GM18951 (cell line): ENCODE measurements around the gene DNAH12.

Source experiments
- POLR2A ChIP-seq: IDR thresholded peaks from 4 replicates; pipeline ENCODE4 v1.6.1; 2011; ENCODE audit warnings: mild to moderate bottlenecking; ENCODE audit not compliant: insufficient read length, insufficient read depth; ENCODE audit errors: extremely low read depth
- in situ Hi-C: fragments of 300-500 bp; cut with MboI; formaldehyde crosslinking; loops from one replicate; pipeline ENCODE4 v1.12.0; 2022; ENCODE audit warnings: low sequenced_read_pairs, mixed read lengths, inconsistent platforms; ENCODE audit not compliant: unreplicated experiment

The DNAH12 gene

DNA sequence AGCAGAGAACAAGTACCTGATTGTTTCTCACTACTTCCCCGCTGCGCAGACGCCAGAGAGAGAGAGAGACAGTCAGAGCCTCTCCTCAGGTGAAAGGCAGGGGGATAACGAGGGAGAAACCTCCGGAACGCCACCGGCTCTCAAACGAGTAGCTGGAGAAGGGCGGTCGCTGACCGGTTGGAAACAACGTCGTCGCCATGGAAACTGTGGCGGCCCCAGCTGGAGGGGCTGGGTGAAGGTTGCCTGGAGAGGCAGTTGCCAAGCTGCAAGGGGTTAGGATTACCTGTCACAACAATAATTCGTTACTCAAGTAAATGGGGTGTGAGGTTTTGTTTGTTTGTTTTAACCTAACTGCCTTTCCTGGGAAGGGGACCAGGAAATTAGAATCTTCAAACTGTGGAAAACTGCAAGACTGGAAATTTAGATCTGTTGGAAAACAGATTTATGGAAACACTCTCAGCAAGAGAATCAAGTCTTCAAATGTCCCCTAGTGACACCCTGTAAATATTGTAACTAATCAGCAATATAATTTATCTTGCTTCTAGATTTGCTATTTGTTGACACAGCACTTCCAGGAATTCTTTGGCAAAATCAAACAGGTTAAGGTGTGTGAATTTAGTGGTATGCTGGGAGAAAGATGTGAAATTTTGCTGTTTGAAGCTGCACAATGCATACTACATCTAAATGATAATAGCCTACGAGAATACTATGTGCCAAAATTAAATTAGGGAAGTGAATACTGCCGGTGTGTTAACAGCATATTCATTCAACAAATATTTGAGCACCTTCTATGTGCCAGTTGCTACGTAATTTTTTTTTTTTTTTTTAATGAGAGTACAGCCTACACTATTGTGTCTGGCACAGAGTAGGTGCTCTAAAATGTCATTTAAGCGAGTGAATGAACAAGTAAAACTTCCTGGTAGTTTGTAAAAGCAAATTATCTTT lies at the start of gene DNAH12:
TSS of gene DNAH12 (minus strand) at position 164 of the 945 bp plus-strand sequence. CDS start 1,474 bp downstream, outside the sequence.
- in situ Hi-C loops = no loop called here
- no peak for TF ChIP-seq POLR2A

DNA sequence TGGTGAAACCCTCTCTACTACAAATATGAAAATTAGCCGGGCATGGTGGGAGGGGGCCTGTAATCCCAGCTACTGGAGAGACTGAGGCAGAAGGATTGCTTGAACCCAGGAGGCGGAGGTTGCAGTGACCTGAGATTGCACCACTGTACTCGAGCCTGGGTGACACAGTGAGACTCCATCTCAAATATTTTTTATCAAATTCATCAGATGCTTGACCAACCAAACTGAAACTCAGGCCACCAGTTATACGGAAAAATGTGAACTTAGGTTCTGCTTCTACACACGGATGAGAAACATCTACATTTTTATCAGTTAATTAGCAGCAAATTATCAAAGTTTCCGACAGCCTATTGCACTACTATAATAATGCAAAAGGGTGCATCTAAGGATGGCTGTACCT lies 48.2 kb upstream of the DNAH12 start:
- in situ Hi-C loops = no loop called here
- no peak for TF ChIP-seq POLR2A

DNA sequence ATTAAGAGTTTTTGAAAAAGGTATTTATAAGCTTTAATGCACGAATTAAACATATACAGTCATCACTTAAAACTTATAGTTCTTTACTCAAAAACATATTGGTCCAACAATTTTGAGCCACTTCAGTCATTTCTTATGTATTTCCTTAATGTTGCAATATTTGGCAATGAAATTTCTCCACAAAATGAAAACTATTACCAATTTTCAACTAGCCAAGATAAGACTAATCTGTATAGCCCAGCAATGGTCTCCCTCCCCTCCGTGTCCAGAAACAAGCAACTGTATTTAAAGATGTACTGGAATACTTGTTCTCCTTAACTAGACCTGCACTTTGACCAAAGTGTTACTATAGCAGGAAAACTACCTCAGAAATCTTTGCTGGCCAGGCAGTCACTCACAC lies 43.8 kb upstream of the DNAH12 start:
- in situ Hi-C loops = no loop called here
- no peak for TF ChIP-seq POLR2A

GRCh38 chr3:57586778-57587177 lies 42.6 kb upstream of the DNAH12 start:
- TF ChIP-seq POLR2A = no peak
- in situ Hi-C loops = no loop called here

GRCh38 chr3:57583544-57583943 lies 39.4 kb upstream of the DNAH12 start:
- in situ Hi-C loops = no loop called here
- no peak for TF ChIP-seq POLR2A

GRCh38 chr3:57582474-57583168 lies 38.5 kb upstream of the DNAH12 start:
- TF ChIP-seq POLR2A = no peak
- in situ Hi-C loops = no loop called here

- no peak for TF ChIP-seq POLR2A
- in situ Hi-C loops = no loop called here
Observed at GRCh38 chr3:57577801-57578200, 33.7 kb upstream of the DNAH12 start.

DNA sequence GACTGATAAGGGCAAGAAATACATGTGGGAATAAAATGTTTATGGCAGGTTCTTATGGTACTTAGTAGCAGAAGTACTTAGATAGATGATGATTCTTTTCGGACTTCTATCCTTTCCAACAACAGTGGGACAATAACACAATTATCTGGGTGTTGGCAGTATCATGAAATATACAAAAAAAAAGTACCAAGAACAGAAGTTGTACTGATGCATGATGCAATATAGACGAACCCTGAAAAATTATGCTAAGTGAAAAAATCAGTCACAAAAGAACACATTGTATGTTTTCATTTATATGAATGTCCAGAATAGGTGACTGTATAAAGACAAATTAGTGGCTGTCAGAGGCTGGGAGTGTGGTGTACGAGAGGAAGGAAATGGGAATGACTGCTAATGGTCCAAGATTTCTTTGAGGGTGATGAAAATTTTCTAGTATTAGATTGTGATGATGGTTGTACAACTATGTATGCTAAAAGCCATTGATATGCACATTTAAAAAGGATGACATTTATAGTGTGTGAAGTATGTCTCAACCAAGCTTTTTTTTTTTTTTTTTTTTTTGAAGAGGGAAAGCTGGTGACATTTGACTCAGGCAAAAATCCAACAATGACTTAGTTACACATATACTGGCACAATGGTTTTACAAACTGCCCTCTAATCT lies 32.0 kb upstream of the DNAH12 start:
- in situ Hi-C loops = no loop called here
- TF ChIP-seq POLR2A = no peak

- in situ Hi-C loops = no loop called here
Observed at GRCh38 chr3:57572096-57572495, 28.0 kb upstream of the DNAH12 start.

DNA sequence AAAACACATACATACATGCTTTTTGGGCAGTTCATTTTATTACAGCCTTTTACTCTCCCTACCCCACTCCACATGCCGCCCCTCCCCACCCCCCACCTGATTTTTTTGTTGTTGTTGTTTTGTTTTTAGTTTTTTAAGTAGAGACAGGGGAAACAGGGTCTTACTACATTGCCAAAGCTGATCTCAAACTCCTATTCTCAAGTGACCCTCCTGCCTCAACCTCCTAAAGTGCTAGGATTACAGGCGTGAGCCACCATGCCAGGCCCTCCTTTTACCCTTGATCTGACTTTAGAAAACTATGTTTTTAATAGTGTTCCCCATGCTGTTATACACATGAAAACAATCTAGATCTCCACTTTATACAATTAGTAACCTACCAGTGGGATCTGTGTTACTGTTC lies 26.7 kb upstream of the DNAH12 start:
- no peak for TF ChIP-seq POLR2A

More at GRCh38 chr3:57572096-57572495, 28.0 kb upstream of the DNAH12 start:
- TF ChIP-seq POLR2A = no peak

GRCh38 chr3:57569859-57570450 lies 25.8 kb upstream of the DNAH12 start:
- in situ Hi-C loops = no loop called here
- no peak for TF ChIP-seq POLR2A

More for the DNA sequence above, 26.7 kb upstream of the DNAH12 start:
- in situ Hi-C loops = no loop called here

GRCh38 chr3:57559526-57559925 lies 15.4 kb upstream of the DNAH12 start:
- in situ Hi-C loops = no loop called here
- TF ChIP-seq POLR2A = no peak

DNA sequence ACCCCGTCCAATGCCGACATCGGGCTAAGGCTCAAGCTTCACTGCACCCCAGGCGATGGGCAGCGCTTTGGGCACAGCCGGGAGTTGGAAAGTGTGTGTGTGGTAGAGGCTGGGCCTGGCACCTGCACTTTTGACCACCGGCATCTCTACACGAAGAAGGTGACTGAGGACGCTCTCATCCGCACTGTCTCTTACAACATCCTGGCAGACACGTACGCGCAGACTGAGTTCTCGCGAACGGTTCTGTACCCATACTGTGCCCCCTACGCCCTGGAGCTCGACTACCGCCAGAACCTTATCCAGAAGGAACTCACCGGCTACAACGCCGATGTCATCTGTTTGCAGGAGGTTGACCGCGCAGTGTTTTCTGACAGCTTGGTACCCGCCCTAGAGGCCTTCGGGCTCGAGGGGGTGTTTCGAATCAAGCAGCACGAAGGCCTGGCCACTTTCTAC lies 13.0 kb upstream of the DNAH12 start:
- TF ChIP-seq POLR2A = no peak
- in situ Hi-C loops = no loop called here

GRCh38 chr3:57556459-57557084 lies 12.4 kb upstream of the DNAH12 start:
- in situ Hi-C loops = no loop called here
- no peak for TF ChIP-seq POLR2A
